Measurements from ENCODE around the gene BNIP2.
"Not testable (repeated sequence)": the region's sequence is repeated elsewhere in the genome, so short reads cannot be mapped to it uniquely, and the experiment has no call there.

Gene BNIP2

DNA sequence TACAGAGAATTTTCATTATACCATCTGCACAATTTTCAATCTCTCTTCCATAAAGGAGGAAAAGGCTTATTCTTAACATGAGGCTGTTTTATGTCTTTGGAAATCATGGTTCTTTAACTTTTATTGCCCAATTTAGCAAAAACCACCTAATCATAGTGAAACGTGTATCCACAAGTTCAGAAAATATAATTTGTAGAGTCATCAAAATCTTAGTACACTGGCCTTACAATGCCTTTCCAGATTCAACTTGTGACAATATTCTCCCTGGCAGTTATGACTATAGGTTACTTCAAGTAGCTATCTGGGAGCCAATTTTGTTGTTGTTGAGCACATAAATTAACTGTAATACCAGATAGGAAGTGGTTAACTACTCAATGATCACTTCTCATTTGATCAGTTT lies 10.9 kb downstream of the BNIP2 start:
- Mint-ChIP-seq H3K4me1 (no peaks in the 10 kb centered on the region), H3K9me3 (no peaks in the 10 kb centered on the region), H3K4me3 (no peak overlapping the region), H3K36me3 (peaks cover 18% of the 10 kb centered on the region), H3K27ac (no peak overlapping the region), H3K27me3 (no peaks in the 10 kb centered on the region)
- no peak for DNase-seq (ENCODE audit: low spot score in 2 of 2)
- ATAC-seq (ENCODE audit: low read depth): no peak

DNA sequence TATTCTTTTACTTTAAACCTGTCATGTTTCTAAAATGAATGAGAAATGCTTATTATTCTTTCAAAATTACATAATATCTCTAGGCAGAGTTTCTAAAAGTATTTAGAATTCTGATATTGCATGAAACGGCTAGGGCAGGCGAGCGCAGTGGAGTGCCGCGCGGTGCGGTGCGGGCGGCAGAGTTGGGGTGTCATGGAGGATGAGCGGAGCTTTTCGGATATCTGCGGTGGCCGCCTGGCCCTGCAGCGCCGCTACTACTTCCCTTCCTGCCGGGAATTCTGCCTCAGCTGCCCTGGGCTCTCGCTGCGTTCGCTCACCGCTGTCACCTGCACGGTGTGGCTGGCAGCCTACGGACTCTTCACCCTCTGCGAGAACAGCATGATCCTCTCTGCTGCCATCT lies 12.6 kb downstream of the BNIP2 start:
- Mint-ChIP-seq H3K27me3 (no peaks in the 10 kb centered on the region), H3K4me3 (no peak overlapping the region), H3K4me1 (no peaks in the 10 kb centered on the region), H3K9me3 (no peaks in the 10 kb centered on the region), H3K27ac (no peak overlapping the region), H3K36me3 (peaks cover 20% of the 10 kb centered on the region)
- ATAC-seq (ENCODE audit: low read depth) (no peak), DNase-seq (ENCODE audit: low spot score in 2 of 2) (no peak)

DNA sequence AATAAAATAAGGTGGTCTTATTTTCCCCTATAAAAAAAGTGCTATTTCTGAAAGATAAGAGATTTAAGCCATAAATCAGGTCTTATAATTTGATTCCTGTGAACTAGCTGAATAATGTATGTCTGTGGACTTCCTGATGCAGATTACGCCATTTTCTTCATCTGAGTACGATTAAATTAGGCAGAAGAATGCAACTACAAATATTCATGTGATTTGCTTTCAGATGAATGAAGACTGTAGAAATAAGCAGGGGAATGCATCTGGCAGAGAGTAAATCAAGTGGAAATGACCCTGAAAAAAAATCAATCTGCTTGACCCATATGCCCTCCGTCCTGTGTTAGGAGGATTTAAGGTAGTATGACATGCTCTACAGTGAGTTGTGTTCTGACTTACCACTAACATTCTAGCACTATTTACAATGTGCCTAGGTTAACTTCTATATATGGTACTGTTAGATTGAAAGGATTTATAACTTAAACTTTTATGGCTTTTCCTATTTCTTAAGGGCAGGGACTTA lies 14.7 kb downstream of the BNIP2 start:
- DNase-seq (ENCODE audit: low spot score in 2 of 2) (no peak), ATAC-seq (ENCODE audit: low read depth) (no peak)
- no peaks in the 10 kb centered on the region for H3K9me3 Mint-ChIP-seq
- H3K36me3 Mint-ChIP-seq: peaks cover 29% of the 10 kb centered on the region
- H3K27ac Mint-ChIP-seq: no peak overlapping the region
- H3K4me3 Mint-ChIP-seq: no peak overlapping the region
- no peaks in the 10 kb centered on the region for H3K27me3 Mint-ChIP-seq
- H3K4me1 Mint-ChIP-seq: no peaks in the 10 kb centered on the region

DNA sequence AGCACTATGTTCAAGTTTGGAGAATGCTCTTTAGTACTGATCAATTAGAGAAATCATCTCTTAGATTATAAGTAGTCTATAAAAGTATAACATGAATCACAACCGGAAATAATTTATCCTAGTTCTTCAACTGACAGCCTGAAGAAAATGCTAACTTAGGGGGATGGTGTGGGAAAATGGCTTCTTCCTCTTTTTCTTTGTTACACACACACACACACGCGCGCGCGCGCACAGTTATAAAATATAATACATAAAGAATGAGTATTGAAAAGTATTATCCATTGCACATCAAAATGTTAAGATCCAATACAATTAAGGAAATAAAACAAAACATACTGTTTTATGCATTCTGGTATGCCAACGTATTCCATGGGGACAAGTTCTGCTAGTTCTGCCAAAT lies 20.6 kb downstream of the BNIP2 start:
- H3K36me3 Mint-ChIP-seq: peaks cover 18% of the 10 kb centered on the region
- H3K27me3 Mint-ChIP-seq: no peaks in the 10 kb centered on the region

DNA sequence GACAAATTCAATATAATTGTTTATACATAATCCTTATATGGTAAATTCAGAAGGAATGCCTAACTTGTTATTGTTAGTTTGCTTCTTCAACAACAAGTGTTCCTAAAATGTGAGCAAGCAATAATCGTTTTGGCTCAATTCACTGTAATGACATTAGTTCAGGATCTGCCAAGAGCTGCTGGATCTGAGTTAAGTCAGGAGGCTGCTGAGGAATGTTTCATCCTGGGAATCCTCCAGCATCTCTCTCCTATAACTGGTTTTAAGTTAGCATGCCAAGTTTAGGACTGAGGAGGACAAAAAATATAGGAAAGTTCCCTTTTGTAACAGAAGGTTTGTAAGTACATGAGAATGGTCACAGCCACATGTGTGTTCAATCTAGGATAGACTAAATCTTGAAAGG lies 26.9 kb downstream of the BNIP2 start:
- Mint-ChIP-seq H3K27ac (no peak overlapping the region), H3K4me3 (no peak overlapping the region), H3K4me1 (no peaks in the 10 kb centered on the region), H3K36me3 (peaks cover 7% of the 10 kb centered on the region), H3K9me3 (no peaks in the 10 kb centered on the region), H3K27me3 (no peaks in the 10 kb centered on the region)
- no peak for ATAC-seq (ENCODE audit: low read depth)
- no peak for DNase-seq (ENCODE audit: low spot score in 2 of 2)

More for the DNA sequence above, 20.6 kb downstream of the BNIP2 start:
- Mint-ChIP-seq H3K4me3 (no peak overlapping the region), H3K4me1 (no peaks in the 10 kb centered on the region), H3K9me3 (no peaks in the 10 kb centered on the region), H3K27ac (no peak overlapping the region)
- DNase-seq (ENCODE audit: low spot score in 2 of 2) (no peak), ATAC-seq (ENCODE audit: low read depth) (no peak)

DNA sequence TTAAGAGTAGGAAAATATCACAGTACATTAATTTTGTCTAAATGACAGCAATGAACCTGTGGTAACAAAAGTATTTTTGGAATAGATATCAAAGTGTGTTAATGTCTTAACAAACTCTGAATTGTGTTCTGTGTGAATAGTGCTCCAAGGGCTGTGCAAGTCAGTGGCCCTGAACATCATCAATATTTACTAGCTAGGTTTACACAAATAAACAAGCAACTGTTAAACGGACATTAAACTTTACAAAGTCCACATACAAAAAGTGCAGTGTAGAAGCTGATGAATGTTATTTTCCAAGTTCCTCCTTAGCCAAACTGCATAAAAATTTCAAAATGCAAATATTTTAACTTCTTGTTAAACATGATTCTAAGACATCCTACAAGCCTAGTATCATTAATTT lies 29.8 kb downstream of the BNIP2 start:
- ATAC-seq (ENCODE audit: low read depth) (no peak), DNase-seq (ENCODE audit: low spot score in 2 of 2) (no peak)
- Mint-ChIP-seq H3K27me3 (no peaks in the 10 kb centered on the region), H3K27ac (no peak overlapping the region), H3K4me1 (peaks cover 2% of the 10 kb centered on the region), H3K4me3 (no peak overlapping the region), H3K9me3 (no peaks in the 10 kb centered on the region), H3K36me3 (peaks cover 7% of the 10 kb centered on the region)

DNA sequence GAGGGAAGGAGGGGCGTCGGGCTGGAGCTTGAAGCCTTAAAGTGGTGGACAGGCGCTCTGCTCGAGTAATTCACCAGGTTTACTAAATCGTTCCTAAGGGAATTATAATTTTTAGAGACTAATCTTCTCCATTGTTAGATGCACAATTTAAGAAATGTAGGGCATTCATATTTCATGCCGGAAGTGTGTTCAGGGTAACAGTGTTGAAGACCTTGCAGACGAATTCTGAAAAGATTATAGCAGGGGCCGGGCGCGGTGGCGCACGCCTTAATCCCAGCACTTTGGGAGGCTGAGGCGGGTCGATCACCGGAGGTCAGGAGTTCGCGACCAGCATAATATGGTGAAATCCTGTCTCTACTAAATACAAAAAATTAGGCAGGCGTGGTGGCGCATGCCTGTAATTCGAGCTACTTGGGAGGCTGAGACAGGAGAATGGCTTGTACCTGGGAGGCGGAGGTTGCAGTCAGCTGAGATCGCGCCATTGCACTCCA lies 31.4 kb downstream of the BNIP2 start:
- ATAC-seq (ENCODE audit: low read depth) (no peak), DNase-seq (ENCODE audit: low spot score in 2 of 2) (no peak)
- Mint-ChIP-seq H3K27ac (peak overlapping the region; percentile 87), H3K4me3 (peak overlapping the region; percentile 86), H3K4me1 (peaks cover 5% of the 10 kb centered on the region), H3K36me3 (peaks cover 10% of the 10 kb centered on the region), H3K9me3 (no peaks in the 10 kb centered on the region), H3K27me3 (no peaks in the 10 kb centered on the region)

DNA sequence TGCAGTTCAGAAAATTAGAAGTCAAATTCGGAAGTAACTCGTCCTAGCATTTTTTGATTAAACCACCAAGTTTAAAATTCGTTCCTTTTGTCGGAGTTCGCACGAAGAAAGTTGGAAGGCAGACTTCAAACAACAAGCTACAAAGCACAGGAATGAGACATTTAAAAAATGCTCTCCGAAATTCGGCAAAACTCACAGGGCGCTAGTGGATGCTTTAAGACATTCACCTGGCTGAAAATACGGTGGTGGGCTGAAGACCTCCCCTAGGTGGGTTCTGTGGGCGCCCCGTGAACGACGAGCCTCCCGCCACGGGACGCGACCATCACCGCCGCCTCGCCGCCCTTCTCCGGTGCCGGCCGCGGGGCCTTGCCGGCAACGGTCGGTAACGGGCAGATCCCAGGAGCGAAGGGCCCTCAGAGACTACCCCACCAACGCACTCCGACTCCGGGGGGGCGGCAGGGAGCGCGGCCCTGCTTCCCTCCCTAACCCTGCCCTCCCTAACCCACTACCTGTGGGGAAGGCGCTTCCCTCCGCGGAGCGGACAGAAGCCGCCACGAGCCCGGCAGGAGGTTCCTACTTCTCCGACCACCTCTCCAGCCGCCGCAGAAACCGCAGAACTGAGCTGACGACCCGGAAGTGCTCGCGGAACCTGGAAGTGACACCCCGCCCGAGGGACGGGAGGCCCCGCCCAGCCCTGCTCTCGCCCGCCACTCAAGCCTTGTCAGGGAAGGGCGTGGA lies 32.1 kb downstream of the BNIP2 start, which contains the start of gene GTF2A2:
Gene GTF2A2 (minus strand): TSS at position 619 of the 738 bp plus-strand sequence. CDS start 5,238 bp downstream, outside the sequence.
- Mint-ChIP-seq H3K27me3 (no peaks in the 10 kb centered on the region), H3K4me1 (peaks cover 6% of the 10 kb centered on the region), H3K36me3 (peaks cover 11% of the 10 kb centered on the region), H3K4me3 (peak within 1 kb of the TSS; percentile 86), H3K27ac (peak within 1 kb of the TSS; percentile 87), H3K9me3 (no peaks in the 10 kb centered on the region)
- peak; percentile 84 to 85 for DNase-seq (ENCODE audit: low spot score in 2 of 2)
- peak; percentile 99 for ATAC-seq (ENCODE audit: low read depth)

DNA sequence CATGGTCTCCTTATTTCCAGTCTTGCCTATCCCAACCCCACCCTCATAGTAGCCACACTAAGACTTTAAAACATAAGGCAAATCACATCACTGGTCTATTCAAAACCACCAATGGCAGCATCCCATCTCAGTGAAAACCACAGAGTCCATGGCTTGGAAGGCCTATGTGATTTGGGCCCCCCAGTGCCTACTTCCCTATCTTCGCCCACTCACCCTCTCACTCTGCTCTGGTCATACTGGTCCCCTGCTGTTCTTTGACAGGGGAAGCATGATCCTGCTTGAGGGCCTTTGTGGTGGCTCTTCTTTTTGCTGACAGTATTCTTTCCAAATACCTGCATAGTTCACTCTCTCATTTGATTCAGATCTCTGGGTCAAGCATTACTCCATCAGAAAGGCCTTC lies 35.1 kb downstream of the BNIP2 start:
- H3K4me1 Mint-ChIP-seq: peaks cover 6% of the 10 kb centered on the region
- H3K4me3 Mint-ChIP-seq: no peak overlapping the region
- H3K36me3 Mint-ChIP-seq: peaks cover 13% of the 10 kb centered on the region
- DNase-seq (ENCODE audit: low spot score in 2 of 2) (no peak), ATAC-seq (ENCODE audit: low read depth) (no peak)
- no peaks in the 10 kb centered on the region for H3K27me3 Mint-ChIP-seq
- no peaks in the 10 kb centered on the region for H3K9me3 Mint-ChIP-seq
- no peak overlapping the region for H3K27ac Mint-ChIP-seq

DNA sequence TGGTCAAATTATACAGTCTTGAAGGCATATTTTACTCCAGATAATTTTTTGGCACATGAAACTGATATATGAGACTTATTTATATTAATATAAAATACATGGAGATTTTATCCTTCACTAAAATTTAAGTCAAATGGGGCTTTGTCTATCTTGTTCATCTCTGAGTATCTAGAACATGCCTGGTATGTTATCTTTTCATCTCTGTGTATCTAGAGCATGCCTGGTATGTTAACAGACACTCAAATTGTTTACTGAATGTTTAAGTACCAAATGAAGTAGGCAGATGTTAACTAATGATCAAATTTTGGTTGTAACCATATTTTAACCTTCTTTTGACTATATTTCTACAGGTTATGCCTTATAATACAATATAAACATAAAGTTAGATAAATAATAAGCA lies 39.5 kb downstream of the BNIP2 start:
- no peaks in the 10 kb centered on the region for H3K9me3 Mint-ChIP-seq
- H3K4me3 Mint-ChIP-seq: no peak overlapping the region
- no peak overlapping the region for H3K27ac Mint-ChIP-seq
- H3K36me3 Mint-ChIP-seq: peaks cover 25% of the 10 kb centered on the region
- H3K4me1 Mint-ChIP-seq: peaks cover 7% of the 10 kb centered on the region
- H3K27me3 Mint-ChIP-seq: no peaks in the 10 kb centered on the region
- no peak for ATAC-seq (ENCODE audit: low read depth)
- no peak for DNase-seq (ENCODE audit: low spot score in 2 of 2)

DNA sequence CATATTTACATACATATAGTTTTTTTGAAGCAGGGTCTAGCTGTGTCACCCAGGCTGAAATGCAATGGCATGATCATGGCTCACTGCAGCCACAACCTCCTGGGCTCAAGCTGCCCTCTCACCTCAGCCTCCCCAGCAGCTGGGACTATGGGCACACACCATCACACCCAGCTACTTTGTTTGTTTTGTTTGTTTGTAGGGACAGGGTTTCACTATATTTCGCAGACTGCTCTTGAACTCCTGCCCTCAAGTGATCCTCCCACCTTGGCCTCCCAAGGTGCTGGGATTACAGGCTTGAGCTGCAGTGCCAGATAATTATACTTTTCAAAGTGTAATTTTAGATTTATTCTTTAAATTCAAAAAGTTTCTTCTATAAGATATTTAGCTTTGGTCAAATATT lies 42.0 kb downstream of the BNIP2 start:
- ATAC-seq (ENCODE audit: low read depth) (no peak), DNase-seq (ENCODE audit: low spot score in 2 of 2) (no peak)
- peaks cover 6% of the 10 kb centered on the region for H3K4me1 Mint-ChIP-seq
- peaks cover 22% of the 10 kb centered on the region for H3K36me3 Mint-ChIP-seq
- H3K27me3 Mint-ChIP-seq: no peaks in the 10 kb centered on the region
- no peak overlapping the region for H3K27ac Mint-ChIP-seq
- no peaks in the 10 kb centered on the region for H3K9me3 Mint-ChIP-seq
- no peak overlapping the region for H3K4me3 Mint-ChIP-seq

DNA sequence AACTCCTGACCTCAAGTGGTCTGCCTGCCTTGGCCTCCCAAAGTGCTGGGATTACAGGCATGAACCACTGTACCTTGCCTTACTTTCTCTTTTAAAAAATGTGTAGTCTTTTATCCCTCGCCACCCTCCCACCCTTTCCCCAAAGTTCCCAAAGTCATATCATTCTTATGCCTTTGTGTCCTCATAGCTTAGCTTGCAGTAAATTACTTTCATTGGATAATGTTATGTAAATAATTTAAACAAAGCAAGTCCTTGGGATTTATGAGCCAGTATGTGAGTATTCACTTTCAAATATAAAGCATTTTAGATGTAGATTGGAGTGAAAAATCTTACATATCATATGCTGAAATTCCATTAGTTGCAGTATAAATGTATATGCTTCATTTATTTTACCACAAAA lies 42.8 kb downstream of the BNIP2 start:
- no peaks in the 10 kb centered on the region for H3K27me3 Mint-ChIP-seq
- H3K4me1 Mint-ChIP-seq: peaks cover 6% of the 10 kb centered on the region
- DNase-seq (ENCODE audit: low spot score in 2 of 2) (no peak), ATAC-seq (ENCODE audit: low read depth) (no peak)
- H3K4me3 Mint-ChIP-seq: no peak overlapping the region
- peaks cover 22% of the 10 kb centered on the region for H3K36me3 Mint-ChIP-seq
- no peaks in the 10 kb centered on the region for H3K9me3 Mint-ChIP-seq
- H3K27ac Mint-ChIP-seq: no peak overlapping the region

DNA sequence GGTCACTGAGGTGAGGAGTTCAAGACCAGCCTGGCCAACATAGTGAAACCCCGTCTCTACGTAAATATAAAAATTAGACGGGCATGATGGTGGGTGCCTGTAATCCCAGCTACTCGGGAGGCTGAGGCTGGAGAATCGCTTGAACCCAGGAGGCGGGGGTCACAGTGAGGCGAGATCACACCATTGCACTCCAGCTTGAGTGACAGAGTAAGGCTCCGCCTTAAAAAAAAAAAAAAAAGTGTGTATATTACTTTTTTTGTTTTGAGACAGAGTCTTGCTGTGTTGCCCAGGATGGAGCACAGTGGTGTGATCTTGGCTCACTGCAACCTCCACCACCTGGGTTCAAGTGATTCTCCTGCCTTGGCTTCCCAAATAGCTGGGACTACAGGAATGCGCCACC lies 43.3 kb downstream of the BNIP2 start:
- H3K27me3 Mint-ChIP-seq; H3K27ac Mint-ChIP-seq; H3K4me3 Mint-ChIP-seq; H3K4me1 Mint-ChIP-seq; H3K9me3 Mint-ChIP-seq; ATAC-seq (ENCODE audit: low read depth); DNase-seq (ENCODE audit: low spot score in 2 of 2): not testable (repeated sequence)
- H3K36me3 Mint-ChIP-seq: peaks cover 23% of the 10 kb centered on the region

DNA sequence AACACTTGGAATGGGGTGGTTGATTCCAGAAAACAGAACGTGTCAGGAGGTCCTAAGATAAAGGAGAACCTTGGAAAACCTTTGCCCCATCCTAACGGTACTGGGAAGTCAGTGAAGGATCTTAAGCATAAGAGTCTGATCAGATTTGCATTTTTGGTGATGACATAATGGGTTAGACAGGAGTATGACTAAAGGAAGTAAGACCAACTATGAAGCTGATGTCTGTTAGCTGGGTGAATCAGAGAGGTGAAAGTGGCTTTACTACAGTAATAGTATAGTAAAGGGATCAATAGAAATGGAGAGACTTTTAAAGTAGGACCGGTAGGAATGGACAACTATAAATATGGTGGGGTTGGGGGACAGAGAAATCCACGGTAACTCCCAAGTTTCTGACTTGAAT lies 44.4 kb downstream of the BNIP2 start:
- Mint-ChIP-seq H3K27ac (peak overlapping the region; percentile 62), H3K4me1 (peaks cover 6% of the 10 kb centered on the region), H3K9me3 (no peaks in the 10 kb centered on the region), H3K4me3 (no peak overlapping the region), H3K27me3 (no peaks in the 10 kb centered on the region), H3K36me3 (peaks cover 24% of the 10 kb centered on the region)
- DNase-seq (ENCODE audit: low spot score in 2 of 2): no peak
- no peak for ATAC-seq (ENCODE audit: low read depth)

DNA sequence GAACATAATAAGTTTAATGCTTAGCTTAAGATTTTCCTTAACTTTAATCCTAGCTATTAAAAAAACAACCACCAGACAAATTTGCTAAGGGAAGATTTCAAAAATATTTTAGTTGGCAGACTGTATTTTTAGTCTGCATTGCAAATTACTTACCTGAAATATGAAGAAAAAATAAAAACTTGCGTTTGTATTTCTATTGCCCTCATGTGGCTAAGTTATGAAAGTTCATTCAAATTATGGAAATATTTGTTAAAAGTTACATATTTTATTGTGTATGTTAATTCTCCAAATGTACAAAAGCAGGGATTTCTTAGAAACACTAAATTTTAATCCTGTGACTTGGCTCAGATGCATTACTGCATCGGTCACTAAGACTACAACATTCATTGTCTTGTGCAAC lies 46.8 kb downstream of the BNIP2 start:
- Mint-ChIP-seq H3K9me3 (no peaks in the 10 kb centered on the region), H3K36me3 (peaks cover 30% of the 10 kb centered on the region), H3K27ac (no peak overlapping the region), H3K4me1 (peaks cover 6% of the 10 kb centered on the region), H3K27me3 (no peaks in the 10 kb centered on the region), H3K4me3 (no peak overlapping the region)
- ATAC-seq (ENCODE audit: low read depth): no peak
- no peak for DNase-seq (ENCODE audit: low spot score in 2 of 2)

Measured in memory B cell (primary cell).